ENCODE results near the gene MYMK.

DNA sequence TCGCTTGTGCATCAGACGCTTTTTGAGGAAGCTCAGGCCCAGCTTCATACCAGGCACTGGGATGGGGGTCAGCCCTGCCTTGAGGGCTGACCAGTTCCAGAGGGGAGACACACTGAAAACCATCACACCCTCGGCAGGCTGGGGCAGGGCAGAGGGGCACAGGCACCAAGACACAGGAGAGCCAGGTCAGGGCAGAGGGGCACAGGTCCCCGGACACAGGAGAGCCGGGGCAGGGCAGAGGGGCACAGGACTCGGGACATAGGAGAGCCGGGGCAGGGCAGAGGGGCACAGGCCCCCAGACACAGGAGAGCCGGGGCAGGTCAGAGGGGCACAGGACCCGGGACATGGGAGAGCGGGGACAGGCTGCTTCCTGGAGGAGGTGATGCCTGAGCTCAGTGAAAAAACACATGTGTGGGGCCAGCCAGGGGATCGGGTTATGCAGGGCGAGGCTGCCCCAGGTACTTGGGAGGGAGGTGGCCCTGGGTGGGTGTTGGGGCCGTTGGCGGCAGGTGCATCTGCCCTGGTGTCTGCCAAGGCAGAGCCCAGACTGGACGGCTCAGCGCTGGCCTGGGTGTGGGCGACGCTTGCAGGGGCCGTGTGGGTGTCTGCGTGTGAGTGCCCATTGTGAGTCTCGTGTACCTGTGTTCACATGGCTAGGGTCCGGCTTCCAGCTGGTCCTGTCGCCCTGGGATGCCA, 30.8 kb downstream of the MYMK start:
- TF ChIP-seq, protein P1, sequence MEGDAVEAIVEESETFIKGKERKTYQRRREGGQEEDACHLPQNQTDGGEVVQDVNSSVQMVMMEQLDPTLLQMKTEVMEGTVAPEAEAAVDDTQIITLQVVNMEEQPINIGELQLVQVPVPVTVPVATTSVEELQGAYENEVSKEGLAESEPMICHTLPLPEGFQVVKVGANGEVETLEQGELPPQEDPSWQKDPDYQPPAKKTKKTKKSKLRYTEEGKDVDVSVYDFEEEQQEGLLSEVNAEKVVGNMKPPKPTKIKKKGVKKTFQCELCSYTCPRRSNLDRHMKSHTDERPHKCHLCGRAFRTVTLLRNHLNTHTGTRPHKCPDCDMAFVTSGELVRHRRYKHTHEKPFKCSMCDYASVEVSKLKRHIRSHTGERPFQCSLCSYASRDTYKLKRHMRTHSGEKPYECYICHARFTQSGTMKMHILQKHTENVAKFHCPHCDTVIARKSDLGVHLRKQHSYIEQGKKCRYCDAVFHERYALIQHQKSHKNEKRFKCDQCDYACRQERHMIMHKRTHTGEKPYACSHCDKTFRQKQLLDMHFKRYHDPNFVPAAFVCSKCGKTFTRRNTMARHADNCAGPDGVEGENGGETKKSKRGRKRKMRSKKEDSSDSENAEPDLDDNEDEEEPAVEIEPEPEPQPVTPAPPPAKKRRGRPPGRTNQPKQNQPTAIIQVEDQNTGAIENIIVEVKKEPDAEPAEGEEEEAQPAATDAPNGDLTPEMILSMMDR (IDR thresholded peaks at IDR 0.05; ENCODE audit: low read depth, low read length) = no peak
- no peak for TF ChIP-seq EZH2phosphoT487 (IDR thresholded peaks at IDR 0.05; ENCODE audit: low read depth)
